Smooth muscle cell (in vitro differentiated cells): ENCODE measurements around the gene HLA-DPA1. TPM values are rescaled to one million over a fixed set of nuclear protein-coding genes. Genes with fewer than 3 reads are reported as not detected.
"Not testable (repeated sequence)": the region's sequence is repeated elsewhere in the genome, so short reads cannot be mapped to it uniquely, and the experiment has no call there.

Experiments used
- DNase-seq: peaks from one replicate; lab custom pipeline; 2025; ENCODE audit not compliant: unreplicated experiment; lab: John Stamatoyannopoulos, UW
- H2AFZ ChIP-seq: fragments of 200-600 bp; sonication (generic); 2 replicates; pipeline ENCODE4 v1.6.0; 2016; ENCODE audit warnings: antibody characterized with exemption, low read depth, mild to moderate bottlenecking
- H3F3A ChIP-seq: fragments of 200-600 bp; sonication (generic); 2 replicates; pipeline ENCODE4 v1.6.0; 2017; ENCODE audit warnings: antibody characterized with exemption, low read depth
- H3K27ac ChIP-seq: fragments of 200-600 bp; sonication (generic); 2 replicates; pipeline ENCODE4 v1.5.1; 2016; ENCODE audit warnings: low read depth, mild to moderate bottlenecking
- H3K27me3 ChIP-seq: fragments of 200-600 bp; sonication (generic); 2 replicates; pipeline ENCODE4 v1.6.1; 2016; ENCODE audit warnings: low read depth, mild to moderate bottlenecking
- H3K36me3 ChIP-seq: fragments of 200-600 bp; sonication (generic); 2 replicates; pipeline ENCODE4 v1.5.1; 2016; ENCODE audit warnings: low read depth
- H3K4me1 ChIP-seq: fragments of 200-600 bp; sonication (generic); 2 replicates; pipeline ENCODE4 v1.5.1; 2016; ENCODE audit warnings: low read depth
- H3K4me2 ChIP-seq: fragments of 200-600 bp; sonication (generic); 2 replicates; pipeline ENCODE4 v1.6.0; 2016; ENCODE audit warnings: mild to moderate bottlenecking
- H3K4me3 ChIP-seq: fragments of 200-600 bp; sonication (generic); 2 replicates; pipeline ENCODE4 v1.5.1; 2016; ENCODE audit warnings: mild to moderate bottlenecking
- H3K79me2 ChIP-seq: fragments of 200-600 bp; sonication (generic); 2 replicates; pipeline ENCODE4 v1.6.0; 2016; ENCODE audit warnings: low read depth, mild to moderate bottlenecking
- H3K9ac ChIP-seq: fragments of 200-600 bp; sonication (generic); 2 replicates; pipeline ENCODE4 v1.6.0; 2016; ENCODE audit warnings: low read depth
- H3K9me3 ChIP-seq: fragments of 200-600 bp; sonication (generic); replicated peaks from 2 replicates; pipeline ENCODE4 v1.5.1; 2016; ENCODE audit warnings: low read depth
- H4K20me1 ChIP-seq: fragments of 200-600 bp; sonication (generic); 2 replicates; pipeline ENCODE4 v1.6.0; 2016; ENCODE audit warnings: low read depth
- CTCF ChIP-seq: fragments of 200-600 bp; sonication (generic); IDR thresholded peaks from 2 replicates; pipeline ENCODE4 v1.5.1; 2017; ENCODE audit warnings: borderline replicate concordance, mild to moderate bottlenecking, antibody characterized with exemption; ENCODE audit not compliant: insufficient read depth, poor library complexity, severe bottlenecking
- WGBS: methylation state at CpG from one replicate; pipeline ENCODE4 v1.1.7; 2016; ENCODE audit warnings: low lambda C conversion rate; 5-methylcytosine and 5-hydroxymethylcytosine counted together
- polyA plus RNA-seq: library from polyadenylated mRNA; unstranded; fragments of >200 nt; fragmentation: Nextera tagmentation; extraction: Ambion mirVana; gene quantifications from 2 replicates; pipeline ENCODE4 v1.2.1, GENCODE V29; 2016
- total RNA-seq: library from RNA; depleted of rRNA; stranded (reverse); fragments of >200 nt; gene quantifications from 2 replicates; pipeline ENCODE4 v1.2.3, GENCODE V29; 2014

The HLA-DPA1 gene
- total and polyA plus RNA-seq, 2 experiments from 2014 or later, result 1.1 to 1.3 TPM

- no peak overlapping the region for H3K9ac ChIP-seq
- H3F3A ChIP-seq, result no peaks in the 10 kb centered on the region
- no peaks in the 10 kb centered on the region for H3K36me3 ChIP-seq
- TF ChIP-seq CTCF, result no peak
- no peak overlapping the region for H2AFZ ChIP-seq
- no peak for DNase-seq
- no peaks in the 10 kb centered on the region for H3K9me3 ChIP-seq
- H3K27me3 ChIP-seq, result peaks cover 42% of the 10 kb centered on the region
- no peaks in the 10 kb centered on the region for H3K4me1 ChIP-seq
- no peaks in the 10 kb centered on the region for H3K79me2 ChIP-seq
- no peak overlapping the region for H3K27ac ChIP-seq
- H4K20me1 ChIP-seq, result no peaks in the 10 kb centered on the region
- no peak overlapping the region for H3K4me2 ChIP-seq
- H3K4me3 ChIP-seq, result no peak overlapping the region
- whole genome bisulfite sequencing, result 79% methylated on average over 3 of the region's 3 CpGs
Observed at GRCh38 chr6:33105386-33105785, 31.9 kb upstream of the HLA-DPA1 start.

GRCh38 chr6:33104887-33105286, 31.4 kb upstream of the HLA-DPA1 start:
- TF ChIP-seq CTCF, result no peak
- DNase-seq, result no peak
- Histone ChIP-seq H3F3A (no peaks in the 10 kb centered on the region), H3K4me2 (no peak overlapping the region), H4K20me1 (no peaks in the 10 kb centered on the region), H3K36me3 (no peaks in the 10 kb centered on the region), H3K9ac (no peak overlapping the region), H2AFZ (no peak overlapping the region), H3K79me2 (no peaks in the 10 kb centered on the region), H3K4me3 (no peak overlapping the region), H3K4me1 (no peaks in the 10 kb centered on the region), H3K27ac (no peak overlapping the region), H3K9me3 (no peaks in the 10 kb centered on the region), H3K27me3 (peaks cover 37% of the 10 kb centered on the region)
- WGBS, result 96% methylated on average over 1 of the region's 1 CpG

DNA sequence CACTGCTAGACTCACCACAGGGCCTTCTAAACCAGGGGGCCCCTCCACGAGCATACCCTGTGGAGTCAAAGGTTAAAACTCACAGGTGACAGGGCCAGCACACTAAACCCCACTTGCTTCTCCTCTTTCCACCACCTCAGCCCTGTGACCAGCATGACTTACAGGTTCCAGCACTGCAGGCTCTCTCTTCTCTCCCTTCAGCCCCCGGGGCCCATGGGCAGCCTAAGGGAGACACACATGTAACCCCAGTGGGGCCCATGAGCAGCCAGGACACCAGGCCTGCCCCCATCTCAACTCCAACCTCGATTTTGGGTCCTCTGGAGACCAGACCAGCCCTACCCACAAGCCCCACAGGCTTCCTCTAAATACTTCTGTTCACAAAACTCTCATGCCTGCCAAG, 30.3 kb upstream of the HLA-DPA1 start:
- Histone ChIP-seq H3K27ac (no peak overlapping the region), H3K9ac (no peak overlapping the region), H3K27me3 (peaks cover 26% of the 10 kb centered on the region), H3F3A (no peaks in the 10 kb centered on the region), H3K4me1 (no peaks in the 10 kb centered on the region), H4K20me1 (no peaks in the 10 kb centered on the region), H3K79me2 (no peaks in the 10 kb centered on the region), H2AFZ (no peak overlapping the region), H3K4me3 (no peak overlapping the region), H3K9me3 (no peaks in the 10 kb centered on the region), H3K36me3 (no peaks in the 10 kb centered on the region), H3K4me2 (no peak overlapping the region)
- no peak for DNase-seq
- WGBS, result 62% methylated on average over 3 of the region's 3 CpGs
- TF ChIP-seq CTCF, result no peak

DNA sequence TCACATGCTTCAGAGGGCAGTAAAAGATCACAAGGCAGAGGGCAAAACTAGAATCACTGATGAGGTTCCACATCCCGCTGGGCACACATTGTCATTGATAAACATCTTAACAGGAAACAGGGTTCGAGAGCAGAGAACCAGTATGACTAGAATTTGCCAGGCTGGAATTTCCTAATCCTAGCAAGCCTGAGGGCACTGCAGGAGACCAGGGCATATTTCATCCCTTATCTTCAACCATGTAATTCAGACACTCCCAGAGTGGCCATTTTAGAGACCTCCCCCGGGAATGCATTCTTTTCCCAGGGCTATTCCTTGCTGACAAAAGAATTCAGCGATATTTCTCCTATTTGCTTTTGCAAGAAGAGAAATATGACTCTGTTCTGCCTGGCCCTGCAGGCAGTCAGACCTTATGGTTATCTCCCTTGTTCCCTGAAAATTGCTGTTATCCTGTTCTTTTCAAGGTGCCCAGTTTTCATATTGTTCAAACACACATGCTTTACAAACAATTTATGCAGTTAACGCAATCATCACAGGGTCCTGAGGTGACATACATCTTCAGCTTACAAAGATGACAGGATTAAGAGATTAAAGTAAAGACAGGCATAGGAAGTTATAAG, 27.8 kb upstream of the HLA-DPA1 start:
- not testable (repeated sequence) for H3K4me1 ChIP-seq, H3F3A ChIP-seq, H3K4me2 ChIP-seq, H4K20me1 ChIP-seq, H3K4me3 ChIP-seq, H3K27ac ChIP-seq, H3K9me3 ChIP-seq, H3K36me3 ChIP-seq, H3K79me2 ChIP-seq, H3K27me3 ChIP-seq, H2AFZ ChIP-seq, DNase-seq, H3K9ac ChIP-seq
- WGBS, result 68% methylated on average over 5 of the region's 5 CpGs
